GM20431 (cell line): ENCODE data around the gene PTK6.

Source experiments
- in situ Hi-C: fragments of 300-500 bp; cut with MseI, MboI; formaldehyde crosslinking; loops from one replicate; pipeline ENCODE4 v1.15.0; 2020; ENCODE audit warnings: low sequenced_read_pairs; ENCODE audit not compliant: unreplicated experiment

Gene PTK6

DNA sequence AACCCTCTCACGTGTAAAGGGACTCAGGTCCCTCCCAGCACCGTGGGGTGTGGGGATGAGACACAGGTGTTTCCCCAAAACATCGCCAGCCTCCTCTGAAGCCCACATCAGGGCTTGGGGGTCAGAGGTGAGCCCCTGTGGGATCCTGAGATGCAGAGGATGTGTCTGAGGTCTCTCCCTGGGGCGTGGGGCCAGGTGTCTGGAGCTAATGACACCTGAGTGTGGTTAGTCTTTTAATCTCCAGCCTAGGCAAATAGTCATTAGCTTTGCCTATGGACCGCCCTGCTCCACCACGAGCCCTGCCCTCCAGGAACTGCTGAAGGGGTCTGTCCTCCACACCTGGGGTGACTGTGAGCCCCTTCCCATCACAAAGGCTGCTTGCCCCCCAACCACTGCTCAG lies 8.6 kb upstream of the PTK6 start:
- in situ Hi-C loops: no loop called here

DNA sequence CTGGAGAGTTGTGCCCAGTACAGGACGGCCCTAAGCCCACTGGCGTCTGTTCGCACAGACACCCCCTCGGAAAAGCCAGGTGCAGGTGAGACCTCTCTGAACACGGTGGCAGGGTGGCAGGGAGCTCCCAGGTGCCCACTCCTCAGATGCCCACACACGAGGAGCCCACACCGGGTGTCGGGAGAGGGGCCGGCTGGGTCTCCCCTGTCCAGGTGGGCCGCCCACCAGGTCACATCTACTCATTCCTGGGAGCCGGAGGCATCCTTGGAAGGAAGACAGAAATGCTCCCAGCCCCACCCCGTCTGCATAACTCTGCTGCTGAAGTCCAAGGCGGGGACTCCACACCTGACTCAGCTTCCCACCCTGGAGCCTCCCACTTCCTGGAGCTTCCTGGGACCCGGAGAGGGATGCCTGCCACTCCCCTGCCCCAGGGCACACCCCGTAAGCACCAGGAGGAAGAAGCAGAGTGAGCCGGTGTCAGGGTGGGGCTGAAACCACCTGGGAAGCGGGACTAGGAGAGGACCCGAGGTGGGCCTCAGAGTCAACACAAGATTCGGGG lies 7.9 kb upstream of the PTK6 start:
- in situ Hi-C loops: no loop called here

DNA sequence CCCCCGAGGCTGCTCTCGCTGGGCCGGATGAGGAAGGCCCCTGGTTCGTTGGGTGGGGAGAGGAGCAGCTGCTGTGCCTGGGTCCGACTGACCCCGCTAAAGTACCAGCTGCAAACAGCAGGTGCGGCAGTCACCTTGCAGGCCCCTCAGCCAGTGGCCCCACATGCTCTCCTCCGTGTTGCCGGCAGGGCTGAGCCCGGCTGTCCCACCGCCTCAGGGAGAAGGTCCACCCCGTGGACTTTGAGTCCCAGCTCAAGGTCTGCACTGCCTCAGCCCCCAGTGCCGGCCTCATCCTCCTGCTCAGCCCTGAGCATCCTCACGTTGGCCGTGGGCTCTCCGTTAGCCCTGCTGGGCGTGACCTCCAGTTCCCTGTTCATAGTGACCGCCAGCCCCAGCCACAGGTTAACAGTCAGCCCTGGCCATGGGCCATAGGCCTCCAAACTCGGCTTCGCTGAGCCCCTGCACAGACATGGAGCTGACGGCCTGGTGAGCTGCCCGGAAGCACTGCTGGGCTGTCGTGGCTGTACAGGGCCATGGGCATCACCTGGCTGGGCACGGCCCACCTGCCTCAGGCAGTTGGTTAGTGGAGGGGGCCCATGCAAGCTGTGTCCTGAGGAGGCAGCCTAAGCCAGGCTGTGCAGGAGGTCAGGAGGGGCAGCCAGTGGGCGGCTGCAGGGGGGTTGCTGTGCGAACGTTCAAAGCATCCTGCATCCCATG lies 7.2 kb upstream of the PTK6 start:
- in situ Hi-C loops: no loop called here

DNA sequence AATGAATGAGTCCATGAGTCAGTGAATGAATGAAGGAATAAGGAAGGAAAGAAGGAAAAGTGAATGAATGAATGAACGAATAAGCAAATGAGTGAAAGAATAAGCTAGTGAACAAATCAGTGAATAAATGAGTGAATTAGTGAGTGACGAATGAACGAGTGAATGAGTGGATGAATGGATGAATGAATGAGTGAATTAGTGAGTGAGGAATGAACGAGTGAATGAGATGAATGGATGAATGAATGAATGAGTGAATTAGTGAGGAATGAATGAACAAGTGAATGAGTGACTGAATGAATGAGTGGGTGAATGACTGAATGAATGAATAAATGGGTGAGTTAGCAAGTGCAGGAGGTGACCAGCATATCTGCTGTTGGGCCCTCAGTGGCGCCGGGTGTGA lies 6.6 kb upstream of the PTK6 start:
- in situ Hi-C loops: no loop called here

DNA sequence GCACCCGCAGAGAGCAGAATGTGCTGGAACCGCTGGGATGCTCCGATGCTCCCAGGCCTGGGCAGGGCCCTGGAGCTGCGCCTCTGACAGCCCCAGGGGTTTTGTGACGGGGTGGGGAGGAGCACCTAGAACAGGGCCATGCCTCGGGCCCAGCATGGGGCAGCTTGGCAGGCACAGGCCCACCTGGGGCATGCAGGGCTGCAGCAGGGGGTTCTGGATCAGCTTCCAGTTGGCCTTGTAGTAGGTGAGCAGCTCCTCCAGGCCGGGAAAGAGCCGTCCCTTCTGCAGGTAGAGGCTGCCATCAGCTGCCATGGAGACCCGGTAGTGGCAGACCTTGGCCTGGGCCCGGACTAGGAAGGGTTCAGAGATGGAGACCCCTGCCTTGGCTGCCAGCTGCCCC lies 6.0 kb upstream of the PTK6 start:
- in situ Hi-C loops: no loop called here

DNA sequence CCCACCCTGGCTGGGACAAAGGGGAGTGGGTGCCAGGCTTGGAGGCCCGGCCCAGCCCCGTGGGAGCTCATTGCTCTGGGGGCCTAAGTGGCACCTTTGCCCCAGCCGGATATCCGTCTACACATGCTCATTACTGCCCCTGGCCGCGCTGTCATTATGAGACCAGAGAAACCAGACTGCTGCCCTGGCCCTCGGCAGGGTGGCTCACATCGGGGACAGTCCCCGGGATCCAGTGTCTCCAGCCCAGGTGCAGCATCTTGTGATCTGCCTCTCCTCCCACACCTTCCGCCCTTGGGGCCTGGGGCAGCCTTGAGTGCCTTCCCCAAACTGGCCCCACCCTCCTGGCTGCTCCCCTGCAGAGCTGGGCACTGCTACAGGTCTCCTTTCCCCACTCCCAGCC lies 5.5 kb upstream of the PTK6 start:
- in situ Hi-C loops: no loop called here

DNA sequence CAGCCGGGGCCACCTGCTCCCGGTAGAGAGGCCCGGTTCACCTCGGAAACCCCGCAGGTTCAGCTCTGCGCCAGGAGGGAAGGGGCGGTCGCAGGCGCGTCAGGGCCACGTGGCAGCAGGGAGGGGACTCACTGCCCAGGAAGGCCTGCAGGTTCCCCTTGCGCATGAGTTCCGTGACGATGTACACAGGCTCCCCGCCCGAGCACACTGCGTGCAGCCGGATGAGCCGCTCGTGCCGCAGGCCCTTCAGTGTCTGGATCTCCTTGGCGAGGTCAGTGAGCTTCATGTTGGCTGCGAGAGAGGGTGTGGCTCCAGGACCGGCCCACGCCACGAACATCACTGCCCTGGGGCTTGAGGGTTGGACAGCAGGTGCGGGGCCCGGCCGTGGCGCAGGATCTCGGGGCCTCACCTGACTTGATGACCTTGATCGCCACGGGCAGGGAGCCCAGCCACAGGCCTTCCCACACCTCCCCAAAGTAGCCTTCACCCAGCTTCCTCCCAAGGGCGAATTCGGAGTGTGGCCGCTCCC lies 4.9 kb upstream of the PTK6 start:
- in situ Hi-C loops: no loop called here

DNA sequence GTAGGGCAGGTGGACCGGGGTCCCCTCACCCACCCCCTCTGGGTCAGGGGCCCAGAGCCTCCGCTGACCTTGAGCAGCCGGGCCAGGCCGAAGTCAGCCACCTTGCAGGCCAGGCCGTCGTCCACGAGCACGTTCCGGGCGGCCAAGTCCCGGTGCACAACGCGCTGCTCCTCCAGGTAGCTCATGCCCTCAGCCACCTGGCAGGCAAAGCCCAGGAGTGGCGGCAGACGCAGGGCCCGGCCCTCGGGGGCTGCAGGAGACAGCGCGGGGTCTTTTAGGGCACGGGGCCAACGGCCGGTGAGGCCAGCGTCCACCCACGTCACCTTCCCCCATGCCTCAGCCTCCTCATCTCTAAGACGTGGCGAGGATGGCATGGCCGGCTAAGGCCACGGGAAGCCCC lies 4.2 kb upstream of the PTK6 start:
- in situ Hi-C loops: no loop called here

DNA sequence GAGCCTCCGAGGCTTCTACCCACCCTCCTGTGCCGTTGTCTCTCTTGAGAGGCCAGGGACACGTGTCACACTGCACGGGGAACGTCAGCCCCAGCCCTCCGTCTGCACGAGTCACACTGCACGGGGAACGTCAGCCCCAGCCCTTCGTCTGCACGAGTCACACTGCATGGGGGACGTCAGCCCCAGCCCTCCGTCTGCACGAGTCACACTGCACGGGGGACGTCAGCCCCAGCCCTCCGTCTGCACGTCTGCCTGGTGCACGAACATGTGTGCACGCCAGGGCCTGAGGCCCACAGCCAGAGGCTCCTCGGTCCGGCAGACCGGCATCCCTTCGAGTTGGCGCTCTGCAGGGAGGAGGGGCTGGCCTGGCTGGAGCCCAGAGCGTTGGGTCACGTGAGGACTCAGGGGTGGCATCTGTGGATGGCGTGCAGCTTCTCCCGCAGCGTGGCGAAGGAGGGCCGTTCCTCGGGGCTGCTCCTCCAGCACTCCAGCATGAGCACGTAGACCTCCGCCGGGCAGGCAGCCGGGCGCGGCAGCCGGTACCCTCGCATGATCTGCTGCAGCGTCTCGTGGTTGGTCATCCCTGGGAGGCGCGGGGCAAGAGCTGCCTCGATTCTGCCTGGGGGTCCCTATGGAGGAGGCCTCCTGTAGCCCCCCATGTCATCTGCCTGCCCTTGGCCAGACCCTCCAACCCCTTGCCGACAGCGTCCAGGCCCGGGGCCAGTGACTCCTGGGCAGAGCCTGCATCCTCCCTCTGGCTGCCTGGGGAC lies 3.4 kb upstream of the PTK6 start:
- in situ Hi-C loops: no loop called here

DNA sequence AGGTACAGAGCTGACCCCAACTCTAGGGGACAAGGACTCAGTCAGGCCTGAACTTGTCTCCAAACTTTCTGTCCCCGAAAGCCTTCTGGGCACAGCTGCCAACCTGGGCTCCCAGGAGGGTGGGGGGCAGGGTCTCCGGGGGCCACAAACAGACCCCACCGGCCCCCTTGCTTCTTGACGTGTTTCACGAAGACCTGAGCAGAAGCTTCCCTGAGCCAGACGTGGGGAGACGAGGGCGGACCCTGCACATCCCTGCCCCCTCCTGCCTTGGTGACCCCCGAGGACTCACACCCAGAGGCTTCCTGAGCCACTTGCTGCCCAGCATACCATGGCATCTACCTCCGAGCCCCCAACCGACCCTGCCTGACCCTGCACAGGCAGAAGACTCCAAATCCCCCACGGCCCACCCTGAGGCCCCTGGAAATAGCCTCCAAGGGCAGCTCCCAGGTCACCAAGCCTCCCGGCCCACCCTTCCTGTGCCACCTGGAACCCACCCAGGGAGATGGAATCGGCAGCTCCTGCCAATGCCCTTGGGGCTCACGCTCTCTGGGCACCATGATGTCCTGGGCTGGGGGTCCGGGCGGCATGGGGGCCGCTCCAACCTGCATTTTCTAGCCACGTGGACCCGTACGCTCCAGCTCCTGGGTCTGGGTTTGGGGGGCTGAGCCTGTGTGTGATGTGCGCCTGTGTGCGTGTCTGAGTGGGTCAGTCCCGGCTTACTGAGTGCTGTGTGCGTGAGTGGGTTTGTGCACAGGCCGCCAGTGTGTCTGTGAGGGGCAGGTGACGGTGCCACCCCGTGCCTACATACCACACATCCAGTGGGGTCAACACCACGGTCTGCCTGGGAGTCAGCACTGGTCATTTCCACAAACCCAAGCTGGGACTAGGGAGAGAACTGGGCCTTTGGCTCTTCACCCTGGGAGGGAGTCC lies 2.5 kb upstream of the PTK6 start:
- in situ Hi-C loops: no loop called here

DNA sequence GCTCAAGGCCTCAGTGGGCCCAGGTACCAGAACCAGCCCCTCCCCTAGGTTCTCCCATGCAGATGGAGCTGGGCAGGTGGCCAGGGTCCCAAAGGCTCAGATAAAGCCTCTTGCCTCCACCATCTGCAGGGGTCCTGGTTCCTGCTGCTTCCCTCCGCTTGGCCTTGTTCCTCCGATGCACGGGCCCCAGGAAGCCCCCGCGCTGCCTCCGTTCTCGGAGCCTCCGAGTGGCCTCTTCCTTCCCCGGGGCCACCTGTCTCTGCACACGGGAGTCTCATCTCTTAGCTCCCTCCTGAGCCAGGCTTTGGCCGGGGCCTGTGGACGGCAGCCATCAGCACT lies 1.9 kb upstream of the PTK6 start:
- in situ Hi-C loops: no loop called here

DNA sequence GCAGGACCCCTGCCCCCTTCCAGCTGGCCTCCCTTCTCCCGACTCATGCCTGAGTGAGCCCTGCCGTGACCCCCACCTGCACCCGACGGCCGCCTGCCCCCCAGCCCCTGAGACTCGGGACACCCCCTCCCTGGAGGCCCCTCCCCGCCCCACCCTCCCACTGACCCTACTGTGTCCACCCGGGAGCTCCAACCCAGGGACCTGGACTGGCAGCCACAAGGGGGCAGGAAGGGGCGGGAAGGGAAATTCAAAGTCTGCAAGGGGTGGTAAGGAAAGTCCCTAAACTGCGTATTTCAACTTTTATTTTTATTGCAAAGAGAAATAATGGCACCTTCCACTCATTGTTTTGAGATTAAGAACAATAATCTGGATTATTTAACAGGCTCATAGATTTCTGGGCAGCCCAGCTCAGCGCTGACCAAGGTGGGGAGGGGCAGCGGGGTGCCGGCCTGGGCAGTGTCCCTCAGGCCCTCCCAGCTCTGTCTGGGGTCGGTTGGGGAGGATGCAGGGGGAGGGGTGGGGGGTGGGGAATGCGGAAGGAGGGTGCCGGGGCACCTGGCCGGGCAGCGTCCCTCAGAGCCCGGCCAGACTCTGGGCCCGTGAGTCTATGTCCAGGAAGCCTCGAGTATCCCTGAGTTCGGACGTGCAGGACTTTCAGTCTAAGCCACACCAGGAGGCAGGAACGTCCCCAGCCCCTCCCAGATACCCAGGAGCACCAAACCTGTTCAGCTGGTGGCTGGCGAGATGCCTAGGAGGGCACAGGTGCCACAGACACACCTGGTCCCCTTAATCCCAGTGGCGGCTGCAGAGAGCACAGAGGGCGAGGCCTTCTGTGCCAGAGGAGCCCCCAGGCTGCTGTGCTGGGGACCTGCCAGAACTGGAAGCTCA lies 1.3 kb upstream of the PTK6 start:
- in situ Hi-C loops: no loop called here

DNA sequence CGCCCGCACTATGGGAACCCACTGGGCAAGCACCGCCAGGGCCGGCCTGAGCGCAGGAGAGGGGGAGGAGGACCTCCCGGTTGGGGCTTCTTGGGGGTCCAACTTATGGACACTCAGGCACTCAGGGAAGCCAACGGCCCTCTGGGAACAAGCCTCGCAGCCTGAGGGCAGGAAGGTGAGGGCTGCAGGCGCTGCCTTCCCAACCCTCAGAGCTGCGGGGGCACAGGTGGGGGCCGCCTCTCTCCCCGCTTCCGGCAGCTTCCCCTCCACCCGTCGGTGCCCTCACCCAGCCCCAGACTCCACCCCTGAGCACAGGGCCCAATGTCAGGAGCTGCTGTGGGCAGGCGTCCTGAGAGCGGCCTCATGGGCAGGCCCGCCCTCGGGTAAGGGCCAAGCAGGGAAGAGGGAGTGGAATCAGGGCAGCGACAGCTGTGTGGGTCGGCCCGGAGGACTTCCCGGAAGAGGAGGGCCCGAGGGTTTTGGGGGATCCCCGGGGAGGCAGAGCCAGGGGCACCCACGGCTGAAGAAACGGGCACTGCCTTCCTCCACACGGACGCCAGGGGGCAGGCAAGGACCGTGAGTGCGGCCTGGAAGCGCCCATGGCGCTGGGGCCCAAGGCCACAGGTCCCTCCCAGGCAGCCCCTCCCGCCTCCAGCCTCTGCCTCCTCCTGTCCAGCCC lies 488 bp upstream of the PTK6 start:
- in situ Hi-C loops: no loop called here

DNA sequence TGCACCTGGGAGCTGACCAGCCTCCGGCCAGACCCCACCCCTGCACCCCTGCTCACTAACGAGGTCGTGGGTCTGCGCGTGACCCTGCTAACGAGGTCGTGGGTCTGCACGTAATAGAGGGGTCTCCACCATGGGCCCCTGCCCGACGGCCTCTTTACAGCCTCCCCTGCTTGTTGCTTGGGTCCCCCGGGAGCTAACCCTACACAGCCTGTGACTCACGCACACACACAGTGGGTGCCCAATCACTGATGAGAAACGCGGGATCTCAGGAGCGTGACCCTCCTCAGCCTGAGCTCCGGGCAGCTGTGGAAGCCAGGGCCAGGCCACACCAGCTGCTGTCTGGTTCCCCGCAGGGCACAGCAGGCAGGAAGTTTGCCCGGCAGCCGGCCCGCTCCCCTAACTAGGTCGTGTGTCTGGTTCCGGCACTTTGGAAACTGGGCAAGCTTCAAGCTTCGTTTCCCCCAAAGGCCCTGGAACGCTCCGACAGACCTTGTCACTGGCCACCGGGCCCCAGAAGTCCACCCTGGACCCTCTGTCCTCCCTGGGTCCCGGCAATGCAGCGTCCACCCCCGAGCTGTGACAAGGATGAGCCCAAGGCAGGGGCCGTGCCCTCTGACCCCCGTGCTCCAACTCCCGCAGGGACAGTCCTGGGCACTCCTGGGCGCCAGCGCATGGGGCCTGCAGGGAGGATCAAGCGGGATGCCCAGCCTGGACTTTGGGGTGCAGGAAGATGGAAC lies 767 bp downstream of the PTK6 start:
- in situ Hi-C loops: no loop called here

DNA sequence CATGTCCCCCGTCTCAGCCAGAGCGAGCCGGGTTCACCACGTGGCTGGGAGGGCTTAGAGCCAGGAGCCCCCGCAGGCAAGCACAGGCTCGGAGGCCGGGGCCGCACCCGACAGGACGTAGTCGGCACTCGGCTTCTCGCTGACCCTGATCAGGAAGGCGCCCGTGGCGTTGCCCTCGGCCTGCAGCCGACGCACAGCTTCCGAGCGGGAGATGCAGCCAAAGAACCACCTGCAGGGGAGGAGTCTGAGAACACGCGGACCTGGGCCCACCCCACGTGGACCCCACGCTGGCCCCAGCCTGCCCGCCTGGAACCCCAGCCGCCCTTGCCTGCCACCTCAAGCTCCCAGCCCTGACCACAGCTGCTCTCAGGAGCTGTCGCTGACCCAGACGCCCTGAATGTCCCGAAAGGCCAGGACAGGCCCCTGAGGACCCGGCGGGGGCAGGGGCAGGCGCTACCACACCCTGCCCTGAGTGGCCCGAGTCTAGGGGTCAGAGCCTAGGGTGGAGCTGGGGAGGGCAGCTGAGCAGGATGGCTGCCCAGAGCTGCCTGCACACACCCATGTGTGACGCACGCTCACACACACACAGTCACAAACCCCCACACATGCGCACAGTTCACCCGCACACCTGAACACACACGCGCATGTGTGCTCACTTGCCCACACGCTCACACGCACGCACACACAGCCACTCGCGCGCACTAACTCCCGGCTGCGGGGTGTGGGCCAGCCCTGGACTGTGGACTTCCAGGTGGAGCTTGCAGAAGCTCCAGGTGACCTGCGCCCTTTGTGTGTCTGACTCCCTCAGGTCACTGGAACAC lies 2.1 kb downstream of the PTK6 start:
- in situ Hi-C loops: no loop called here

DNA sequence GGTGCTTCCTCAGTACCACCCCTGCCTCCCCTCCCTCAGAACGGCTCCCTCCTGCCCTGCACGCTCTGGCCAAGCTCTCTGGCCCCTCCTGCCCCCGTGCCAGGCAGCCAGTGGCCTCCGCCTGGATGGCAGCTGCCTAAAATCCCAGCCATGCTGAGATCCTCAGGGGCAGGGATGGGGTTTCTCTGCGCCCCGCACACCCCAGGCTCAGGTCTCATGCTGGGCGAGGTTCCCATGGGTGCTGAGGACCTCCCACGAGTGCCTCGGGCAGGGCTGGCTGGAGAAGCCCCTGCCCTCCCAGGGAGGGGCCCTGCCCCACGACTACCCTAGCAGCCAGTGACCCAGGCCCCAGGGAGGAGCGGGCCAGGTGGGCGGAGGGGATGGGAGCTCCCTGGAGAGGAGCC lies 2.7 kb downstream of the PTK6 start:
- in situ Hi-C loops: no loop called here

DNA sequence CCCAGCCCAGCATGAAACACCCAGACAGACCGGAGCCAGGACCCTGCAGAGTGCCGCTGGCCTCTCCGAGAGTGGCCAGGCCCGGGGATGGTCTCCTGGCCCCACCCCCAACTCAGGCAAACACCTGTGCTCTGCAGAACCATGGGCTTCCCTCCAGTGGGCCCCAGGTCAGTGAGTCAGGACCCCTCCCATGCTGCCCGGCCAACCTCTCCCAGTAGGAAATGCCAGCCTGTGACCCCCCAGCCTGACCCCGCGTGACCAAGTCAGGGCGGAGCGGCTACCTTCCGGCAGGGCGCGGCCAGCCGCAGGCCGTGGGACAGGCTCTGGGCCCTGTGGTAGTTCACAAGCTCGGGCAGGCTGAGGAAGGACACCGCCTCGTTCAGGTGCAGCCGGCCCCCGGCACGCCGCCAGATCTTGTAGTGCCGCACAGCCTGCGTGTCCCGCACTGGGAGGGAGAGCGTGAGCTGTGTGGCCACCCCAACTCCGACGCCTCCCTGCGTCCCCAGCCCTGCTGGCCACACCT lies 3.2 kb downstream of the PTK6 start:
- in situ Hi-C loops: no loop called here
